GM23248 (cell line): ENCODE data around the gene ROM1. TPM values are rescaled to one million over a fixed set of nuclear protein-coding genes. Genes with fewer than 3 reads are reported as not detected.
A peak's percentile ranks its signal among the peaks of the same experiment; 100 is the strongest.

Experiments
- DNase-seq: peaks from one replicate; pipeline ENCODE4 v3.0.0-alpha.2; 2015
- H2AFZ ChIP-seq: fragments of 200-600 bp; sonication (generic); 2 replicates; pipeline ENCODE4 v1.6.1; 2016; ENCODE audit warnings: antibody characterized with exemption
- H3F3A ChIP-seq: fragments of 200-600 bp; sonication (generic); 2 replicates; pipeline ENCODE4 v1.6.1; 2016; ENCODE audit warnings: mild to moderate bottlenecking, antibody characterized with exemption, mixed run types; ENCODE audit not compliant: insufficient read depth
- H3K27ac ChIP-seq: fragments of 200-600 bp; sonication (generic); 2 replicates; pipeline ENCODE4 v1.5.1; 2016; ENCODE audit warnings: mild to moderate bottlenecking
- H3K27me3 ChIP-seq: fragments of 200-600 bp; sonication (generic); replicated peaks from 2 replicates; pipeline ENCODE4 v1.6.1; 2016; ENCODE audit warnings: mild to moderate bottlenecking; ENCODE audit not compliant: insufficient read depth
- H3K36me3 ChIP-seq: fragments of 200-600 bp; sonication (generic); 2 replicates; pipeline ENCODE4 v1.6.1; 2016; ENCODE audit warnings: low read depth, mild to moderate bottlenecking
- H3K4me1 ChIP-seq: fragments of 200-600 bp; sonication (generic); 2 replicates; pipeline ENCODE4 v1.6.1; 2016; ENCODE audit warnings: mild to moderate bottlenecking; ENCODE audit not compliant: insufficient read depth
- H3K4me2 ChIP-seq: fragments of 200-600 bp; sonication (generic); one replicate; pipeline ENCODE4 v1.6.1; 2016; ENCODE audit warnings: mild to moderate bottlenecking; ENCODE audit not compliant: unreplicated experiment
- H3K4me3 ChIP-seq: fragments of 200-600 bp; sonication (generic); 2 replicates; pipeline ENCODE4 v1.5.1; 2016; ENCODE audit warnings: mild to moderate bottlenecking
- H3K79me2 ChIP-seq: fragments of 200-600 bp; sonication (generic); 2 replicates; pipeline ENCODE4 v1.6.1; 2016; ENCODE audit warnings: mild to moderate bottlenecking; ENCODE audit not compliant: insufficient read depth
- H3K9ac ChIP-seq: fragments of 200-600 bp; sonication (generic); 2 replicates; pipeline ENCODE4 v1.6.1; 2016; ENCODE audit warnings: mild to moderate bottlenecking
- H3K9me2 ChIP-seq: fragments of 200-600 bp; sonication (generic); 2 replicates; pipeline ENCODE4 v1.6.1; 2016; ENCODE audit warnings: mixed run types, mild to moderate bottlenecking, moderate library complexity; ENCODE audit not compliant: insufficient read depth
- H3K9me3 ChIP-seq: fragments of 200-600 bp; sonication (generic); one replicate; pipeline ENCODE4 v1.6.1; 2017; ENCODE audit warnings: low read depth
- H4K20me1 ChIP-seq: fragments of 200-600 bp; sonication (generic); 2 replicates; pipeline ENCODE4 v1.6.0; 2016; ENCODE audit not compliant: insufficient read depth
- EZH2 ChIP-seq: fragments of 200-600 bp; sonication (generic); IDR thresholded peaks from 2 replicates; pipeline ENCODE4 v1.6.1; 2018; ENCODE audit warnings: antibody characterized with exemption, mild to moderate bottlenecking; ENCODE audit not compliant: insufficient read depth, poor library complexity, severe bottlenecking
- EZH2phosphoT487 ChIP-seq: fragments of 200-600 bp; sonication (generic); IDR thresholded peaks from 2 replicates; pipeline ENCODE4 v1.6.1; 2018; ENCODE audit warnings: antibody characterized with exemption, moderate library complexity, mild to moderate bottlenecking, low read depth; ENCODE audit not compliant: insufficient read depth
- WGBS, 2 experiments: methylation state at CpG; one replicate each; pipeline ENCODE4 v1.1.6; 2015 to 2017; ENCODE audit warnings: low lambda C conversion rate in 2 of 2, low coverage in 1 of 2; ENCODE audit errors: missing lambda C conversion rate in 2 of 2; 5-methylcytosine and 5-hydroxymethylcytosine counted together
- in situ Hi-C: fragments of 300-500 bp; cut with MboI; formaldehyde crosslinking; loops from 2 replicates; pipeline ENCODE4 v1.15.0; 2020
- polyA plus RNA-seq: library from polyadenylated mRNA; unstranded; fragments of >200 nt; fragmentation: Nextera tagmentation; extraction: Ambion mirVana; gene quantifications from 2 replicates; pipeline ENCODE4 v1.2.1, GENCODE V29; 2016
- total RNA-seq: library from RNA; depleted of rRNA; stranded (reverse); fragments of >200 nt; shearing (Covaris generic); gene quantifications from 2 replicates; pipeline ENCODE4 v1.2.3, GENCODE V29; 2014

Gene ROM1
- total and polyA plus RNA-seq, 2 experiments from 2014 or later: 5.4 to 6.5 TPM

DNA sequence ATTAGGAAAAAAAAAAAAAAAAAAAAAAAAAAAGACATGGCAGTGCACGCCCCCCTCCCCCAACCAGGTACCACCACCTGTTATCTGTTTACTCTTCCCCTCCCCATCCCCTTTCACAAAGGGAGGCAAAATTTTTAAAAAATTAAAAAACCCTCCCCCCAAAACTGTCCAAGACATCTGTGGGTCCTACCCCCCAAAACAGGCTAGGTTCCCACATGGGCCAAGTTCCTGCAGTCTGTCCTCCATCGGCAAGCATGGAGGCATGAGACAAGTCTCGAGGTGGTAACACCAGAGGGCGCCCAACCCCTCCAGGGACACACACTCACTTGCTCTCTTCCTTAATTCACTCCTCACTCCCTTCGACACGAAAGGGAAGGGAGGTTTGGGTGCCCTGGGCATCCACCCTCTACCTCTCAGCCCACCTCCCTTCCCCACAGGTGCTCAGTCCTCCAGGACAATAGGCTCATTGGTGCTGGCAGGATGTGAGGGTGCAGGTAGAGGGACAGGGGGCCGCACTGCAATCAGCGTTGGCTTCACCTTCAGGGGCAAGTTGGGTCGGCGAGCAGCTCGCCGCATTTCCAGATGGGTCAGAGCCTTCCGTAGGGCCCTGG lies 19.5 kb upstream of the ROM1 start:
- Histone ChIP-seq H3K79me2 (peaks cover 61% of the 10 kb centered on the region), H3K27me3 (no peaks in the 10 kb centered on the region), H2AFZ (no peak overlapping the region), H3K9ac (no peak overlapping the region), H3K4me3 (no peak overlapping the region), H4K20me1 (no peaks in the 10 kb centered on the region), H3F3A (peaks cover 46% of the 10 kb centered on the region), H3K9me2 (no peaks in the 10 kb centered on the region), H3K36me3 (peaks cover 19% of the 10 kb centered on the region), H3K27ac (no peak overlapping the region), H3K4me1 (peaks cover 22% of the 10 kb centered on the region), H3K4me2 (no peak overlapping the region), H3K9me3 (no peaks in the 10 kb centered on the region)
- in situ Hi-C loops: no loop called here
- DNase-seq: peak; percentile 88
- TF ChIP-seq EZH2phosphoT487: no peak
- no peak for TF ChIP-seq EZH2
- WGBS, 2 experiments: 54 to 57% methylated on average over 13 of the region's 13 CpGs

GRCh38 chr11:62595124-62595523 lies 17.9 kb upstream of the ROM1 start:
- Histone ChIP-seq H3K36me3 (peaks cover 24% of the 10 kb centered on the region), H3F3A (peaks cover 54% of the 10 kb centered on the region), H3K4me2 (no peak overlapping the region), H3K79me2 (peaks cover 63% of the 10 kb centered on the region), H2AFZ (no peak overlapping the region), H3K4me3 (no peak overlapping the region), H3K9ac (no peak overlapping the region), H3K4me1 (peaks cover 30% of the 10 kb centered on the region), H4K20me1 (no peaks in the 10 kb centered on the region), H3K27me3 (no peaks in the 10 kb centered on the region), H3K9me3 (no peaks in the 10 kb centered on the region), H3K27ac (no peak overlapping the region), H3K9me2 (no peaks in the 10 kb centered on the region)
- no peak for TF ChIP-seq EZH2phosphoT487
- TF ChIP-seq EZH2: no peak
- DNase-seq: no peak
- in situ Hi-C loops: no loop called here
- WGBS, 2 experiments: 76 to 80% methylated on average over 8 of the region's 8 CpGs

DNA sequence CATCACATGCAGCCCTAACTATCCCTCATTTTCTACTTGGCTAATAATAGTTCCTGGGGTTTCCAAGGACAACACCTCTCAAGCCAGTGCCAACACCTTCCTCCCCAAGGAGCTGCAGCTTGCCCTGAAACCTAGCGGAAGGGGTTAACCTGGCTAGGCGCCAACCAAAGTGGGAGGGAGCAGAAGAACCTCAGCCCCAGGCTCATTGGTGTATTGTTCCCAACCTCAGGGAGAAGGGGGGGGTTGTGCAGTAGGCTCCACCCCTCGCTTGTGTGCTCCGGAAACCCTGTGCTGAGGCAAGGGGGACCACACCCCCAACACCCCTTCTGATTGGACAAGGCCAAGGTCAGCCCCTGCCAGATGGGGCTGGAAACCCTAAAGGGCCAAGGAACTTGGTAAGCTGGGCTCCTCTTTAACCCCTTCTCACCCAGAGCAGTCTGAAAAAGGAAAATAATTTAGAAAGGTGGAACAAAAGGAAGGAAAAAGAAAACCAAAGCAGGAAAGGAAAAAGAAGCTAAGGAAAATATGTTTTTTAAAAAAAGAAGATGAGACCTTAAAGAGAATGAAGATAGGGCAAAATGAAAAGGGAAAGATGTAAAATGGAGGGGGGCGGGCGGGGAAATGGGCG lies 13.9 kb upstream of the ROM1 start:
- no peaks in the 10 kb centered on the region for H3K9me2 ChIP-seq
- H3K4me3 ChIP-seq: peak overlapping the region; percentile 88
- in situ Hi-C loops: no loop called here
- H3K4me2 ChIP-seq: peak overlapping the region; percentile 100
- H3K4me1 ChIP-seq: peaks cover 20% of the 10 kb centered on the region
- peak; percentile 99 for DNase-seq
- peak overlapping the region; percentile 95 for H3K9ac ChIP-seq
- WGBS, 2 experiments: 32 to 41% methylated on average over 7 of the region's 7 CpGs
- H2AFZ ChIP-seq: no peak overlapping the region
- peaks cover 47% of the 10 kb centered on the region for H3F3A ChIP-seq
- TF ChIP-seq EZH2 (no peak), EZH2phosphoT487 (no peak)
- no peaks in the 10 kb centered on the region for H3K27me3 ChIP-seq
- H3K79me2 ChIP-seq: peaks cover 65% of the 10 kb centered on the region
- H3K36me3 ChIP-seq: peaks cover 25% of the 10 kb centered on the region
- no peaks in the 10 kb centered on the region for H3K9me3 ChIP-seq
- H3K27ac ChIP-seq: peak overlapping the region; percentile 77
- no peaks in the 10 kb centered on the region for H4K20me1 ChIP-seq

GRCh38 chr11:62599901-62600300 lies 13.2 kb upstream of the ROM1 start:
- WGBS, 2 experiments: 26 to 29% methylated on average over 5 of the region's 5 CpGs
- no peak for DNase-seq
- Histone ChIP-seq H3K4me1 (peaks cover 20% of the 10 kb centered on the region), H3K4me2 (peak overlapping the region; percentile 100), H3K9me3 (no peaks in the 10 kb centered on the region), H4K20me1 (no peaks in the 10 kb centered on the region), H3F3A (peaks cover 42% of the 10 kb centered on the region), H3K4me3 (peak overlapping the region; percentile 88), H2AFZ (no peak overlapping the region), H3K79me2 (peaks cover 61% of the 10 kb centered on the region), H3K27me3 (no peaks in the 10 kb centered on the region), H3K9me2 (no peaks in the 10 kb centered on the region), H3K36me3 (peaks cover 20% of the 10 kb centered on the region; the same call in 1 of the 2 replicates), H3K9ac (peak overlapping the region; percentile 95), H3K27ac (peak overlapping the region; percentile 77; the same call in 1 of the 2 replicates)
- in situ Hi-C loops: no loop called here
- TF ChIP-seq EZH2phosphoT487: no peak
- TF ChIP-seq EZH2: no peak
